ENCODE measurements around the gene POMC.
"Not testable (repeated sequence)": the region's sequence is repeated elsewhere in the genome, so short reads cannot be mapped to it uniquely, and the experiment has no call there.

The POMC gene

GRCh38 chr2:25176541-25177181 is 8.3 kb upstream of the POMC start:
- Histone ChIP-seq H3K27me3 (ENCODE audit: insufficient read depth, low read length) (peaks cover 65% of the 10 kb centered on the region), H3K4me3 (ENCODE audit: low read depth, low read length) (no peak overlapping the region), H3K79me2 (ENCODE audit: control insufficient read depth, insufficient read depth, low read length, unreplicated experiment) (no peaks in the 10 kb centered on the region), H2AFZ (ENCODE audit: low read length, unreplicated experiment) (no peak overlapping the region), H3K27ac (ENCODE audit: low read depth, low read length) (no peak overlapping the region), H3K36me3 (ENCODE audit: insufficient read depth, low read length) (no peaks in the 10 kb centered on the region), H3K4me1 (ENCODE audit: control insufficient read depth, insufficient read depth, low read length, unreplicated experiment) (no peaks in the 10 kb centered on the region)

GRCh38 chr2:25176138-25176537 is 7.8 kb upstream of the POMC start:
- no peaks in the 10 kb centered on the region for H3K36me3 ChIP-seq (ENCODE audit: insufficient read depth, low read length)
- no peak overlapping the region for H3K4me3 ChIP-seq (ENCODE audit: low read depth, low read length)
- H3K4me1 ChIP-seq (ENCODE audit: control insufficient read depth, insufficient read depth, low read length, unreplicated experiment), result no peaks in the 10 kb centered on the region
- H3K27ac ChIP-seq (ENCODE audit: low read depth, low read length), result no peak overlapping the region
- H3K27me3 ChIP-seq (ENCODE audit: insufficient read depth, low read length), result peaks cover 64% of the 10 kb centered on the region
- H3K79me2 ChIP-seq (ENCODE audit: control insufficient read depth, insufficient read depth, low read length, unreplicated experiment), result no peaks in the 10 kb centered on the region
- H2AFZ ChIP-seq (ENCODE audit: low read length, unreplicated experiment), result no peak overlapping the region

- Histone ChIP-seq H3K79me2 (ENCODE audit: control insufficient read depth, insufficient read depth, low read length, unreplicated experiment) (no peaks in the 10 kb centered on the region), H3K27me3 (ENCODE audit: insufficient read depth, low read length) (peaks cover 60% of the 10 kb centered on the region), H2AFZ (ENCODE audit: low read length, unreplicated experiment) (no peak overlapping the region), H3K4me1 (ENCODE audit: control insufficient read depth, insufficient read depth, low read length, unreplicated experiment) (no peaks in the 10 kb centered on the region), H3K36me3 (ENCODE audit: insufficient read depth, low read length) (no peaks in the 10 kb centered on the region), H3K4me3 (ENCODE audit: low read depth, low read length) (no peak overlapping the region), H3K27ac (ENCODE audit: low read depth, low read length) (no peak overlapping the region)
These were observed 5.9 kb upstream of the POMC start for GRCh38 chr2:25174192-25174861.

- H3K4me1 ChIP-seq (ENCODE audit: control insufficient read depth, insufficient read depth, low read length, unreplicated experiment), result no peaks in the 10 kb centered on the region
- H3K27me3 ChIP-seq (ENCODE audit: insufficient read depth, low read length), result peaks cover 60% of the 10 kb centered on the region
- H3K36me3 ChIP-seq (ENCODE audit: insufficient read depth, low read length), result no peaks in the 10 kb centered on the region
These were observed 5.3 kb upstream of the POMC start for GRCh38 chr2:25173719-25174118.

GRCh38 chr2:25170888-25171287 is 2.5 kb upstream of the POMC start:
- no peak overlapping the region for H3K27ac ChIP-seq (ENCODE audit: low read depth, low read length)
- H3K27me3 ChIP-seq (ENCODE audit: insufficient read depth, low read length), result peaks cover 65% of the 10 kb centered on the region
- H3K4me1 ChIP-seq (ENCODE audit: control insufficient read depth, insufficient read depth, low read length, unreplicated experiment), result no peaks in the 10 kb centered on the region
- no peak overlapping the region for H2AFZ ChIP-seq (ENCODE audit: low read length, unreplicated experiment)
- no peak overlapping the region for H3K4me3 ChIP-seq (ENCODE audit: low read depth, low read length)
- H3K79me2 ChIP-seq (ENCODE audit: control insufficient read depth, insufficient read depth, low read length, unreplicated experiment), result no peaks in the 10 kb centered on the region
- H3K36me3 ChIP-seq (ENCODE audit: insufficient read depth, low read length), result no peaks in the 10 kb centered on the region

More at GRCh38 chr2:25173719-25174118, 5.3 kb upstream of the POMC start:
- Histone ChIP-seq H3K27ac (ENCODE audit: low read depth, low read length) (no peak overlapping the region), H3K4me3 (ENCODE audit: low read depth, low read length) (no peak overlapping the region), H2AFZ (ENCODE audit: low read length, unreplicated experiment) (no peak overlapping the region), H3K79me2 (ENCODE audit: control insufficient read depth, insufficient read depth, low read length, unreplicated experiment) (no peaks in the 10 kb centered on the region)

GRCh38 chr2:25169073-25169470 is 692 bp upstream of the POMC start:
- Histone ChIP-seq H3K4me1 (ENCODE audit: control insufficient read depth, insufficient read depth, low read length, unreplicated experiment) (no peaks in the 10 kb centered on the region), H3K4me3 (ENCODE audit: low read depth, low read length) (no peak overlapping the region), H2AFZ (ENCODE audit: low read length, unreplicated experiment) (no peak overlapping the region), H3K36me3 (ENCODE audit: insufficient read depth, low read length) (no peaks in the 10 kb centered on the region), H3K79me2 (ENCODE audit: control insufficient read depth, insufficient read depth, low read length, unreplicated experiment) (no peaks in the 10 kb centered on the region), H3K27ac (ENCODE audit: low read depth, low read length) (no peak overlapping the region), H3K27me3 (ENCODE audit: insufficient read depth, low read length) (peaks cover 68% of the 10 kb centered on the region)

- no peaks in the 10 kb centered on the region for H3K36me3 ChIP-seq (ENCODE audit: insufficient read depth, low read length)
- no peak overlapping the region for H3K4me3 ChIP-seq (ENCODE audit: low read depth, low read length)
- no peak overlapping the region for H3K27ac ChIP-seq (ENCODE audit: low read depth, low read length)
- H3K79me2 ChIP-seq (ENCODE audit: control insufficient read depth, insufficient read depth, low read length, unreplicated experiment), result no peaks in the 10 kb centered on the region
- H2AFZ ChIP-seq (ENCODE audit: low read length, unreplicated experiment), result no peak overlapping the region
- no peaks in the 10 kb centered on the region for H3K4me1 ChIP-seq (ENCODE audit: control insufficient read depth, insufficient read depth, low read length, unreplicated experiment)
- H3K27me3 ChIP-seq (ENCODE audit: insufficient read depth, low read length), result peaks cover 79% of the 10 kb centered on the region
These were observed 2.1 kb downstream of the POMC start for GRCh38 chr2:25165992-25166875.

GRCh38 chr2:25164561-25164960 is 3.8 kb downstream of the POMC start:
- no peaks in the 10 kb centered on the region for H3K36me3 ChIP-seq (ENCODE audit: insufficient read depth, low read length)
- H3K27ac ChIP-seq (ENCODE audit: low read depth, low read length), result no peak overlapping the region
- H3K27me3 ChIP-seq (ENCODE audit: insufficient read depth, low read length), result peaks cover 69% of the 10 kb centered on the region
- no peak overlapping the region for H3K4me3 ChIP-seq (ENCODE audit: low read depth, low read length)
- H3K4me1 ChIP-seq (ENCODE audit: control insufficient read depth, insufficient read depth, low read length, unreplicated experiment), result no peaks in the 10 kb centered on the region
- H2AFZ ChIP-seq (ENCODE audit: low read length, unreplicated experiment), result no peak overlapping the region
- H3K79me2 ChIP-seq (ENCODE audit: control insufficient read depth, insufficient read depth, low read length, unreplicated experiment), result no peaks in the 10 kb centered on the region

GRCh38 chr2:25162061-25162460 is 6.3 kb downstream of the POMC start:
- H3K36me3 ChIP-seq (ENCODE audit: insufficient read depth, low read length); H3K4me3 ChIP-seq (ENCODE audit: low read depth, low read length); H2AFZ ChIP-seq (ENCODE audit: low read length, unreplicated experiment); H3K27ac ChIP-seq (ENCODE audit: low read depth, low read length); H3K4me1 ChIP-seq (ENCODE audit: control insufficient read depth, insufficient read depth, low read length, unreplicated experiment); H3K79me2 ChIP-seq (ENCODE audit: control insufficient read depth, insufficient read depth, low read length, unreplicated experiment): not testable (repeated sequence)
- peaks cover 44% of the 10 kb centered on the region for H3K27me3 ChIP-seq (ENCODE audit: insufficient read depth, low read length)

- H3K4me3 ChIP-seq (ENCODE audit: low read depth, low read length), result no peak overlapping the region
- H3K27me3 ChIP-seq (ENCODE audit: insufficient read depth, low read length), result peaks cover 35% of the 10 kb centered on the region
- H3K4me1 ChIP-seq (ENCODE audit: control insufficient read depth, insufficient read depth, low read length, unreplicated experiment), result no peaks in the 10 kb centered on the region
- no peaks in the 10 kb centered on the region for H3K79me2 ChIP-seq (ENCODE audit: control insufficient read depth, insufficient read depth, low read length, unreplicated experiment)
- no peaks in the 10 kb centered on the region for H3K36me3 ChIP-seq (ENCODE audit: insufficient read depth, low read length)
- no peak overlapping the region for H3K27ac ChIP-seq (ENCODE audit: low read depth, low read length)
- H2AFZ ChIP-seq (ENCODE audit: low read length, unreplicated experiment), result no peak overlapping the region
These were observed 7.2 kb downstream of the POMC start for GRCh38 chr2:25161055-25161781.
